IMR-90 (cell line): ENCODE results near the gene MMP24.

Experiments used
- BHLHE40 ChIP-seq: fragments of 150-350 bp; IDR thresholded peaks from 2 replicates; pipeline ENCODE4 v1.6.1; 2016; ENCODE audit warnings: mild to moderate bottlenecking, low read depth, low read length
- CEBPB ChIP-seq: IDR thresholded peaks from 2 replicates; pipeline ENCODE4 v1.6.1; 2012; ENCODE audit warnings: low read depth, low read length, improper control_type of control experiment
- CHD1 ChIP-seq: IDR thresholded peaks from 2 replicates; pipeline ENCODE4 v1.6.1; 2012; ENCODE audit warnings: low read depth, low read length, improper control_type of control experiment
- FOS ChIP-seq: fragments of 150-350 bp; IDR thresholded peaks from 2 replicates; pipeline ENCODE4 v1.6.1; 2016; ENCODE audit warnings: low read depth, low read length
- MXI1 ChIP-seq: IDR thresholded peaks from 2 replicates; pipeline ENCODE4 v1.6.1; 2012; ENCODE audit warnings: low read depth, mild to moderate bottlenecking, low read length, moderate library complexity, borderline replicate concordance
- POLR2A ChIP-seq: IDR thresholded peaks from 2 replicates; pipeline ENCODE4 v1.6.1; 2012; ENCODE audit warnings: mild to moderate bottlenecking, low read depth, low read length
- RAD21 ChIP-seq: IDR thresholded peaks from 2 replicates; pipeline ENCODE4 v1.6.1; 2012; ENCODE audit warnings: low read length, improper control_type of control experiment
- RFX5 ChIP-seq: IDR thresholded peaks from 2 replicates; pipeline ENCODE4 v1.8.0; 2012; ENCODE audit warnings: low read depth, mild to moderate bottlenecking, low read length, moderate library complexity
- SMC3 ChIP-seq: fragments of 150-350 bp; IDR thresholded peaks from 2 replicates; pipeline ENCODE4 v1.6.1; 2016; ENCODE audit warnings: low read depth, mild to moderate bottlenecking, antibody characterized with exemption, low read length, moderate library complexity
- TF ChIP-seq, protein P1 (sequence below): conservative IDR thresholded peaks from 2 replicates; pipeline ENCODE4 v1.5.1; 2012; ENCODE audit warnings: mild to moderate bottlenecking, low read depth, low read length, improper control_type of control experiment
- TF ChIP-seq, protein P2 (sequence below): fragments of 150-350 bp; IDR thresholded peaks from 2 replicates; pipeline ENCODE4 v1.6.1; 2017; ENCODE audit warnings: mild to moderate bottlenecking, antibody characterized with exemption, low read length, low read depth
- TF ChIP-seq, protein P3 (sequence below): fragments of 150-350 bp; IDR thresholded peaks from 2 replicates; pipeline ENCODE4 v1.6.1; 2016; ENCODE audit warnings: low read depth, mild to moderate bottlenecking, low read length, moderate library complexity, borderline replicate concordance

DNA sequence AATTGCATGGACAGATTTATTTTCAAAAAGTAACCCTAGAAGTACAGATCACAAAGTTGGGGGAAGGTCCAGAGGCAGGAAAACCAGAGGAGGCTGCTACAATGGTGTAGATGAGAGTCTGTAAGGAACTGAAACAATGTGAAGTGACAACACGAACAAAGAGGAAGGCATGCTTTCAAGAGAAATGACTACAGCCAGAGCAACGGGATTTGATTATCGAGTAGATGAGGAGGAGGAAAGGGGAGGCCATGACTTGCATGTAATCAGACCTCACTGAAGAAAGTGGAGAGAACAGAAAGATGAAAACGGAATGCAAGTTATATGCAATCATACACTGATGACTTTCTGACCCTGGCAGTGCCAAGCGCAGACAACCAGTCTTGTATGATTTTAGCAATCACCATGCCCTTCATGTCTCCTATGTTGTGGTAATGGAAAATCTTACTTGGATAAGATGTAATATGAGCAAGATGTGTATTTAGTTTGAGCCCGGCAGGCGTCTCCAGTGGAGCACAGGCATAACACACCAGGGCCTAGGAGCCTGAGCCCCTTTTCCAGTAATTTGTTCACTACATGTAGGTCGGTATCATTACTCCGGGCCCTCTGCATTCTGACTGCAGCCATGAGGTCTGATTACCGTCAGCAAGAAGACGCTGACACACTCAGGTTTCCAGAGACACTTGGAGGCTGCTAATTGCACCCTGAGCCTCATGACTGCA lies 99.7 kb downstream of the MMP24 start:
- TF ChIP-seq MXI1, result no peak
- no peak for TF ChIP-seq POLR2A
- TF ChIP-seq, protein P1, sequence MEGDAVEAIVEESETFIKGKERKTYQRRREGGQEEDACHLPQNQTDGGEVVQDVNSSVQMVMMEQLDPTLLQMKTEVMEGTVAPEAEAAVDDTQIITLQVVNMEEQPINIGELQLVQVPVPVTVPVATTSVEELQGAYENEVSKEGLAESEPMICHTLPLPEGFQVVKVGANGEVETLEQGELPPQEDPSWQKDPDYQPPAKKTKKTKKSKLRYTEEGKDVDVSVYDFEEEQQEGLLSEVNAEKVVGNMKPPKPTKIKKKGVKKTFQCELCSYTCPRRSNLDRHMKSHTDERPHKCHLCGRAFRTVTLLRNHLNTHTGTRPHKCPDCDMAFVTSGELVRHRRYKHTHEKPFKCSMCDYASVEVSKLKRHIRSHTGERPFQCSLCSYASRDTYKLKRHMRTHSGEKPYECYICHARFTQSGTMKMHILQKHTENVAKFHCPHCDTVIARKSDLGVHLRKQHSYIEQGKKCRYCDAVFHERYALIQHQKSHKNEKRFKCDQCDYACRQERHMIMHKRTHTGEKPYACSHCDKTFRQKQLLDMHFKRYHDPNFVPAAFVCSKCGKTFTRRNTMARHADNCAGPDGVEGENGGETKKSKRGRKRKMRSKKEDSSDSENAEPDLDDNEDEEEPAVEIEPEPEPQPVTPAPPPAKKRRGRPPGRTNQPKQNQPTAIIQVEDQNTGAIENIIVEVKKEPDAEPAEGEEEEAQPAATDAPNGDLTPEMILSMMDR, result no peak
- TF ChIP-seq, protein P2, sequence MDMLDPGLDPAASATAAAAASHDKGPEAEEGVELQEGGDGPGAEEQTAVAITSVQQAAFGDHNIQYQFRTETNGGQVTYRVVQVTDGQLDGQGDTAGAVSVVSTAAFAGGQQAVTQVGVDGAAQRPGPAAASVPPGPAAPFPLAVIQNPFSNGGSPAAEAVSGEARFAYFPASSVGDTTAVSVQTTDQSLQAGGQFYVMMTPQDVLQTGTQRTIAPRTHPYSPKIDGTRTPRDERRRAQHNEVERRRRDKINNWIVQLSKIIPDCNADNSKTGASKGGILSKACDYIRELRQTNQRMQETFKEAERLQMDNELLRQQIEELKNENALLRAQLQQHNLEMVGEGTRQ, result no peak
- TF ChIP-seq CEBPB, result no peak
- no peak for TF ChIP-seq BHLHE40
- no peak for TF ChIP-seq CHD1
- no peak for TF ChIP-seq FOS
- TF ChIP-seq RAD21, result no peak
- TF ChIP-seq, protein P3, sequence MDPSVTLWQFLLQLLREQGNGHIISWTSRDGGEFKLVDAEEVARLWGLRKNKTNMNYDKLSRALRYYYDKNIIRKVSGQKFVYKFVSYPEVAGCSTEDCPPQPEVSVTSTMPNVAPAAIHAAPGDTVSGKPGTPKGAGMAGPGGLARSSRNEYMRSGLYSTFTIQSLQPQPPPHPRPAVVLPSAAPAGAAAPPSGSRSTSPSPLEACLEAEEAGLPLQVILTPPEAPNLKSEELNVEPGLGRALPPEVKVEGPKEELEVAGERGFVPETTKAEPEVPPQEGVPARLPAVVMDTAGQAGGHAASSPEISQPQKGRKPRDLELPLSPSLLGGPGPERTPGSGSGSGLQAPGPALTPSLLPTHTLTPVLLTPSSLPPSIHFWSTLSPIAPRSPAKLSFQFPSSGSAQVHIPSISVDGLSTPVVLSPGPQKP, result no peak
- no peak for TF ChIP-seq SMC3
- no peak for TF ChIP-seq RFX5
